ENCODE data around the gene SP140. TPM values are rescaled to one million over a fixed set of nuclear protein-coding genes. Genes with fewer than 3 reads are reported as not detected.

SP140 gene
- total and polyA plus RNA-seq, 2 of the 13 experiments (the other 11 are each of a cell fraction or from before 2014, with no cell fraction given): 0.57 to 0.80 TPM

DNA sequence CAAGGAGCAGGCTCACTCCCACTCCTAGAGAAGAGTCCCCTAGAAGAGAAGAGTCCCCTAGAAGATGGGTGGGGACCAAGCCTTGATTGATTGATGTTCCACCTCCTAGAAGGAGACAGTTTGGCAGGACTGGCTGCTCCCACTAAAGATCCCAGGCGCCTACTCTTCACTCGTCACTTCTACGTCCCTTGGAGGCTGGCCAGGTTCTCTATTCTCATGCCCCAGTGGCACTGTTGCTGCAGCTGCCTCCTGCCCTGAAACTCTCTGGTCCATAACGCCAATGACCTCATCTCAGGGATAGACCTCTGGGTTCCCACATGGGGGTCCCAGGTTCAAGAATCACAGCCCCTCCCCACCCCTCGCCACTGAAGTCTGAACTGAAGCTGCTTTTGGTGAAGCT is 99.0 kb downstream of the SP140 start:
- peaks cover 64% of the 10 kb centered on the region for H3K4me1 ChIP-seq (ENCODE audit: insufficient read depth, low read length)
- ATAC-seq: no peak
- H3K79me2 ChIP-seq (ENCODE audit: insufficient read depth, low read length): peaks cover 3% of the 10 kb centered on the region
- H3K9me3 ChIP-seq (ENCODE audit: low read length): no peaks in the 10 kb centered on the region
- WGBS (ENCODE audit: low lambda C conversion rate): 73% methylated on average over 5 of the region's 5 CpGs
- POLR2A ChIA-PET: no interaction called here
- no peak for FAIRE-seq
- no peak for DNase-seq (ENCODE audit: low spot score)
- no peaks in the 10 kb centered on the region for H3K36me3 ChIP-seq (replicated peaks in 1 of 2; ENCODE audit: control insufficient read depth in 1 of 2, insufficient read depth in 2 of 2, low read length in 2 of 2)
- H3K9ac ChIP-seq (ENCODE audit: insufficient read depth, low read depth, low read length): no peak overlapping the region
- H3K27me3 ChIP-seq (ENCODE audit: control insufficient read depth in 1 of 2, insufficient read depth in 2 of 2, low read length in 2 of 2): no peaks in the 10 kb centered on the region; a peak in 1 of 5 replicates
- intact Hi-C loops (cut with micrococcal nuclease; ENCODE audit: unreplicated experiment) (no loop called here), in situ Hi-C loops (cut with HindIII; ENCODE audit: extremely low pct_ligation_motif_present, low pct_unique_long_range_greater_than_20kb) (loop anchor here (5.0 kb wide), 2 partner anchors 88 to 288 kb away; no protein-coding TSS in a partner anchor)
- CTCF ChIA-PET (ENCODE audit: low intra/inter-chr PET ratio, low total read pairs): interaction anchor here (2.3 kb wide), 1 partner anchor 287 kb away, joined by 33 read pairs; no protein-coding TSS in a partner anchor
- H3K4me2 ChIP-seq (ENCODE audit: low read depth, low read length): peak overlapping the region; percentile 6; the same call in 1 of the 2 replicates
- H3K4me3 ChIP-seq (replicated peaks in 1 of 3; ENCODE audit: insufficient read depth in 1 of 3, low read depth in 2 of 3, low read length in 3 of 3): no peak overlapping the region
- BruUV-seq (replicated peaks): no TSS peak
- H4K20me1 ChIP-seq (ENCODE audit: insufficient read depth, low read length): no peaks in the 10 kb centered on the region
- no peak overlapping the region for H2AFZ ChIP-seq (ENCODE audit: low read length)
- no peak overlapping the region for H3K27ac ChIP-seq (ENCODE audit: extremely low read length, insufficient read depth, low read length)
- TF ChIP-seq, protein P1, sequence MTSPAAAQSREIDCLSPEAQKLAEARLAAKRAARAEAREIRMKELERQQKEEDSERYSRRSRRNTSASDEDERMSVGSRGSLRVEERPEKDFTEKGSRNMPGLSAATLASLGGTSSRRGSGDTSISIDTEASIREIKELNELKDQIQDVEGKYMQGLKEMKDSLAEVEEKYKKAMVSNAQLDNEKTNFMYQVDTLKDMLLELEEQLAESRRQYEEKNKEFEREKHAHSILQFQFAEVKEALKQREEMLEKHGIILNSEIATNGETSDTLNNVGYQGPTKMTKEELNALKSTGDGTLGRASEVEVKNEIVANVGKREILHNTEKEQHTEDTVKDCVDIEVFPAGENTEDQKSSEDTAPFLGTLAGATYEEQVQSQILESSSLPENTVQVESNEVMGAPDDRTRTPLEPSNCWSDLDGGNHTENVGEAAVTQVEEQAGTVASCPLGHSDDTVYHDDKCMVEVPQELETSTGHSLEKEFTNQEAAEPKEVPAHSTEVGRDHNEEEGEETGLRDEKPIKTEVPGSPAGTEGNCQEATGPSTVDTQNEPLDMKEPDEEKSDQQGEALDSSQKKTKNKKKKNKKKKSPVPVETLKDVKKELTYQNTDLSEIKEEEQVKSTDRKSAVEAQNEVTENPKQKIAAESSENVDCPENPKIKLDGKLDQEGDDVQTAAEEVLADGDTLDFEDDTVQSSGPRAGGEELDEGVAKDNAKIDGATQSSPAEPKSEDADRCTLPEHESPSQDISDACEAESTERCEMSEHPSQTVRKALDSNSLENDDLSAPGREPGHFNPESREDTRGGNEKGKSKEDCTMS (CRISPR knock-in tag; conservative IDR thresholded peaks at IDR 0.05): no peak
- TF ChIP-seq MAFF (IDR thresholded peaks at IDR 0.05; ENCODE audit: low read depth, low read length): no peak
- TF ChIP-seq ZKSCAN5 (CRISPR knock-in tag; IDR thresholded peaks at IDR 0.05): no peak
- TF ChIP-seq KMT2B (CRISPR knock-in tag; IDR thresholded peaks at IDR 0.05): no peak
- no peak for TF ChIP-seq ZNF160 (CRISPR knock-in tag; IDR thresholded peaks at IDR 0.05)
- TF ChIP-seq ELF4 (CRISPR knock-in tag; IDR thresholded peaks at IDR 0.05; ENCODE audit: borderline replicate concordance): no peak
- TF ChIP-seq ZNF562 (CRISPR knock-in tag; IDR thresholded peaks at IDR 0.05; ENCODE audit: borderline replicate concordance): no peak
- TF ChIP-seq, protein P2, sequence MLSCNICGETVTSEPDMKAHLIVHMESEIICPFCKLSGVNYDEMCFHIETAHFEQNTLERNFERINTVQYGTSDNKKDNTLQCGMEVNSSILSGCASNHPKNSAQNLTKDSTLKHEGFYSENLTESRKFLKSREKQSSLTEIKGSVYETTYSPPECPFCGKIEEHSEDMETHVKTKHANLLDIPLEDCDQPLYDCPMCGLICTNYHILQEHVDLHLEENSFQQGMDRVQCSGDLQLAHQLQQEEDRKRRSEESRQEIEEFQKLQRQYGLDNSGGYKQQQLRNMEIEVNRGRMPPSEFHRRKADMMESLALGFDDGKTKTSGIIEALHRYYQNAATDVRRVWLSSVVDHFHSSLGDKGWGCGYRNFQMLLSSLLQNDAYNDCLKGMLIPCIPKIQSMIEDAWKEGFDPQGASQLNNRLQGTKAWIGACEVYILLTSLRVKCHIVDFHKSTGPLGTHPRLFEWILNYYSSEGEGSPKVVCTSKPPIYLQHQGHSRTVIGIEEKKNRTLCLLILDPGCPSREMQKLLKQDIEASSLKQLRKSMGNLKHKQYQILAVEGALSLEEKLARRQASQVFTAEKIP (CRISPR knock-in tag; IDR thresholded peaks at IDR 0.05; ENCODE audit: borderline replicate concordance): no peak
- TF ChIP-seq, protein P3, sequence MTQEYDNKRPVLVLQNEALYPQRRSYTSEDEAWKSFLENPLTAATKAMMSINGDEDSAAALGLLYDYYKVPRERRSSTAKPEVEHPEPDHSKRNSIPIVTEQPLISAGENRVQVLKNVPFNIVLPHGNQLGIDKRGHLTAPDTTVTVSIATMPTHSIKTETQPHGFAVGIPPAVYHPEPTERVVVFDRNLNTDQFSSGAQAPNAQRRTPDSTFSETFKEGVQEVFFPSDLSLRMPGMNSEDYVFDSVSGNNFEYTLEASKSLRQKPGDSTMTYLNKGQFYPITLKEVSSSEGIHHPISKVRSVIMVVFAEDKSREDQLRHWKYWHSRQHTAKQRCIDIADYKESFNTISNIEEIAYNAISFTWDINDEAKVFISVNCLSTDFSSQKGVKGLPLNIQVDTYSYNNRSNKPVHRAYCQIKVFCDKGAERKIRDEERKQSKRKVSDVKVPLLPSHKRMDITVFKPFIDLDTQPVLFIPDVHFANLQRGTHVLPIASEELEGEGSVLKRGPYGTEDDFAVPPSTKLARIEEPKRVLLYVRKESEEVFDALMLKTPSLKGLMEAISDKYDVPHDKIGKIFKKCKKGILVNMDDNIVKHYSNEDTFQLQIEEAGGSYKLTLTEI (CRISPR knock-in tag; conservative IDR thresholded peaks at IDR 0.05): no peak
- TF ChIP-seq, protein P4, sequence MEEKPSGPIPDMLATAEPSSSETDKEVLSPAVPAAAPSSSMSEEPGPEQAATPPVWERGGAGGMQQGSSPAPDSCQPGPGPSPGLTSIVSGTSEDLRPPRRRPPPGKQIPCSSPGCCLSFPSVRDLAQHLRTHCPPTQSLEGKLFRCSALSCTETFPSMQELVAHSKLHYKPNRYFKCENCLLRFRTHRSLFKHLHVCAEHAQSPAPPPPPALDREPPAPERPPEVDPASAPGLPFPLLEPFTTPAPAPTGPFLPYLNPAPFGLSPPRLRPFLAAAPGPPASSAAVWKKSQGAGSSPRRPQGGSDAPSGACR (CRISPR knock-in tag; IDR thresholded peaks at IDR 0.05): no peak
- TF ChIP-seq PAWR (CRISPR knock-in tag; IDR thresholded peaks at IDR 0.05; ENCODE audit: borderline replicate concordance): no peak
- 0 out of 2 replicates have a peak, but pooled peaks have one; percentile 5 for TF ChIP-seq FOSL1 (CRISPR knock-in tag; IDR thresholded peaks at IDR 0.05; ENCODE audit: borderline replicate concordance)
- TF ChIP-seq, protein P5, sequence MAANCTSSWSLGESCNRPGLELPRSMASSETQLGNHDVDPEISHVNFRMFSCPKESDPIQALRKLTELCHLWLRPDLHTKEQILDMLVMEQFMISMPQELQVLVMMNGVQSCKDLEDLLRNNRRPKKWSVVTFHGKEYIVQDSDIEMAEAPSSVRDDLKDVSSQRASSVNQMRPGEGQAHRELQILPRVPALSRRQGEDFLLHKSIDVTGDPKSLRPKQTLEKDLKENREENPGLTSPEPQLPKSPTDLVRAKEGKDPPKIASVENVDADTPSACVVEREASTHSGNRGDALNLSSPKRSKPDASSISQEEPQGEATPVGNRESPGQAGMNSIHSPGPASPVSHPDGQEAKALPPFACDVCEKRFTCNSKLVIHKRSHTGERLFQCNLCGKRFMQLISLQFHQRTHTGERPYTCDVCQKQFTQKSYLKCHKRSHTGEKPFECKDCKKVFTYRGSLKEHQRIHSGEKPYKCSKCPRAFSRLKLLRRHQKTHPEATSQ (CRISPR knock-in tag; IDR thresholded peaks at IDR 0.05; ENCODE audit: borderline replicate concordance): no peak
- no peak for TF ChIP-seq PAX8 (CRISPR knock-in tag; IDR thresholded peaks at IDR 0.05; ENCODE audit: borderline replicate concordance)
- TF ChIP-seq PHB2 (IDR thresholded peaks at IDR 0.05; ENCODE audit: partially characterized antibody): no peak
- TF ChIP-seq KLF11 (CRISPR knock-in tag; IDR thresholded peaks at IDR 0.05): no peak
- peak; percentile 18; the same call in 1 of the 2 replicates for TF ChIP-seq POLR2G (IDR thresholded peaks at IDR 0.05; ENCODE audit: low read depth, low read length)
